Measurements from ENCODE around the gene WNT2.

DNA sequence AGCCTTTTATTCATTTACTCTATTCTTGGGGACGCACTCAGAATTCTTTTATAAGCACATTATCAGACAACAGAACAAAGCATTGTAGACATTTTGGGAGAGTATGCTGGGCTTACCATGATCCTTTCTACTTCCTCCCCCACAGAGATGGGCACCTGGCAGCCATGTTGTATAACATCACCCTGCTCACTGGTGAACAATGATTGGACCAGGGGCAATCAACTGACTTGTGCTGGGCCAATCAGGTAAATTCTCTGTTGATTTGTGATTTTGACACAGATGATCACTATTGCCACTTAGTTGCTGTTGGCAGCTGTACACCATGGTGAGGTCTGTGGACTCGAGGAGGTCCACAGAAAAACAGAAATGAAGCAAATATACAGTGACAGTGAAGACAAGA, 43.7 kb downstream of the WNT2 start:
- TF ChIP-seq CTCF (conservative IDR thresholded peaks at IDR 0.05 in 1 of 2, IDR thresholded peaks at IDR 0.05 in 1 of 2; ENCODE audit: low read depth in 1 of 2, low read length in 2 of 2) (no peak), EZH2 (IDR thresholded peaks at IDR 0.05; ENCODE audit: low read length, missing control alignments) (no peak)

Data from fibroblast of lung (primary cell).